Stomach (tissue), 9 donors: ENCODE data around the gene SMIM36. TPM values are rescaled to one million over a fixed set of nuclear protein-coding genes. Genes with fewer than 3 reads are reported as not detected.

Source experiments
- DNase-seq, 2 donors: peaks; one replicate each; pipeline versions ENCODE4 v3.0.0 to v3.0.0-alpha.2; 2013 to 2019
- H3K27ac ChIP-seq, 5 donors: fragments of 200-600 bp in 4 of 5; sonication (generic) in 4 of 5; one replicate each; pipeline ENCODE4 v1.5.1; 2013 to 2019; ENCODE audit warnings: mild to moderate bottlenecking in 1 of 5, moderate library complexity in 1 of 5
- H3K27me3 ChIP-seq, 3 donors: fragments of 200-600 bp; sonication (generic); one replicate each; pipeline ENCODE4 v1.5.1; 2017 to 2019; ENCODE audit warnings: mixed run types in 1 of 3
- H3K36me3 ChIP-seq, 4 donors: fragments of 200-600 bp; sonication (generic); 1 replicate in 3 of 4; 2 replicates in 1 of 4; pipeline ENCODE4 v1.5.1; 2016 to 2019
- H3K4me1 ChIP-seq, 4 donors: fragments of 200-600 bp; sonication (generic); one replicate each; pipeline ENCODE4 v1.5.1; 2016 to 2019
- H3K4me3 ChIP-seq, 4 donors: fragments of 200-600 bp; sonication (generic) in 3 of 4; one replicate each; pipeline ENCODE4 v1.5.1; 2016 to 2019; ENCODE audit warnings: mild to moderate bottlenecking in 1 of 4
- H3K9me3 ChIP-seq, 4 donors: fragments of 200-600 bp; sonication (generic); one replicate each; pipeline ENCODE4 v1.5.1; 2016 to 2019
- EP300 ChIP-seq: sonication (generic); formaldehyde crosslinking; IDR thresholded peaks from one replicate; pipeline ENCODE4 v1.6.1; 2017; ENCODE audit warnings: antibody characterized with exemption
- POLR2A ChIP-seq, 4 donors: fragments of 450-650 bp; IDR thresholded peaks; one replicate each; pipeline ENCODE4 v1.6.1; 2016; ENCODE audit warnings: antibody characterized with exemption in 4 of 4, control low read depth in 2 of 4, mild to moderate bottlenecking in 1 of 4, moderate library complexity in 1 of 4
- POLR2AphosphoS5 ChIP-seq, 3 donors: sonication (generic); formaldehyde crosslinking; IDR thresholded peaks; one replicate each; pipeline ENCODE4 v1.6.1; 2016; ENCODE audit warnings: antibody characterized with exemption in 3 of 3
- WGBS, 5 donors: extraction: QIAGEN DNeasy Blood & Tissue Kit in 3 of 5; methylation state at CpG; one replicate each; pipeline versions ENCODE4 v1.1.5 to v1.1.7; 2013 to 2018; 5-methylcytosine and 5-hydroxymethylcytosine counted together
- intact Hi-C: fragments of 100-400 bp; cut with DNase I; formaldehyde crosslinking; loops from one replicate; pipeline ENCODE4 v1.15.1; 2023; ENCODE audit warnings: low total_unique reads
- polyA plus RNA-seq, 3 donors: library from polyadenylated mRNA; stranded (reverse); fragments of 200-250 nt; gene quantifications; one replicate each; pipeline ENCODE4 v1.2.3, GENCODE V29; 2013
- total RNA-seq, 5 donors: library from RNA; depleted of rRNA; stranded (reverse); fragments of >200 nt; gene quantifications; one replicate each; pipeline versions ENCODE4 v1.1.0 to v1.2.3, GENCODE V29; 2014 to 2016
- TF ChIP-seq, protein P1 (sequence below), 7 experiments: fragments of 450-650 bp in 4 of 7; fragments of 200-600 bp in 3 of 7; sonication (generic) in 3 of 7; IDR thresholded peaks; one replicate each; pipeline ENCODE4 v1.5.1; 2016 to 2019; ENCODE audit warnings: antibody characterized with exemption in 7 of 7, control low read depth in 2 of 7, mild to moderate bottlenecking in 1 of 7
- donor health status: healthy with polysubstance abuse.
- donor health status: Bipolar disorder and iron deficiency.
- donor health status: healthy.

Gene SMIM36
- total and polyA plus RNA-seq, 8 donors = not detected

DNA sequence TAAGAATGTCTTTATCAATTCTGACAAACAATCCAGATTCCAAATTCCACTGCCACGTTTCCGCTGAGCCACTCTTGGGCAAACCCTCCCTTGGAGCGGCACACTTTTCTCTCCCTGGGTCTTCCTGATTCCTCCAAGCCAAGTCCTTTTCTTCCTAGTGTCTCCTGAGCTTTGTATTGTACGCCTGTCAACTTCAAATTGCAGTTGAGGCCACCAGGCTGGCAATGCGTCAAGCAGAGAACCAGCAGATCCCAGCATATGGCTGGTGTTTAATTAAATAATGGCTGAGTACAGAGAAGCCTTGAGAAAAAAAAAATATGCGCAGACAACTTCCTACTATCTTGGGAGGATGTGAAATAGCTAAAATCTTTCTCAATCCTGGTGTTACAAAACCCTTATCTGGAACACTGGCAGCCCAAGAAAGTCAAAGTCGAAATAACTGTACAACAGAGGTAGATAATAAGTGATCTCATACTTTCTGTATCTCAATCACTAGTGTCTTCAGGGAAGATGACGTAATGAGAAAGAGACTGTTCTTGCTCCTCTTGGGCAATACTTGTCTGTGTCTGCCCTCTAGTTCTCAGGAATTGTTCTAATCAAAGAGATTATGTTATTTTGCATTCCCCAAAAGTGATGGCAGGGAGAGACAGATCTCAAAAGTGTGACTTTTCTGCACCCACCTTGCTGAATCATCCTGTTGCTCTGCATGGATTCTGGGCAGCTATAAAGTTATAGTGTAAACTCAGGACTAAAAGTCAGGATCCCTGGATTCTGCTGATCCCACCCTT is 15.0 kb downstream of the SMIM36 start:
- Histone ChIP-seq H3K36me3 (no peaks in the 10 kb centered on the region), H3K4me3 (no peak overlapping the region), H3K27me3 (no peaks in the 10 kb centered on the region), H3K9me3 (no peaks in the 10 kb centered on the region), H3K4me1 (peaks cover 0 to 14% (median 9%) of the 10 kb centered on the region in 4 donors), H3K27ac (no peak overlapping the region)
- intact Hi-C loops = no loop called here
- DNase-seq = peak in 1 of 2 donors; percentile 30
- WGBS, 5 donors = 40 to 50% (median 41%) methylated on average over 8 of the region's 8 CpGs
- TF ChIP-seq POLR2A (IDR thresholded peaks at IDR 0.05) (no peak), EP300 (no peak), POLR2AphosphoS5 (IDR thresholded peaks at IDR 0.05) (no peak)
- TF ChIP-seq, protein P1, sequence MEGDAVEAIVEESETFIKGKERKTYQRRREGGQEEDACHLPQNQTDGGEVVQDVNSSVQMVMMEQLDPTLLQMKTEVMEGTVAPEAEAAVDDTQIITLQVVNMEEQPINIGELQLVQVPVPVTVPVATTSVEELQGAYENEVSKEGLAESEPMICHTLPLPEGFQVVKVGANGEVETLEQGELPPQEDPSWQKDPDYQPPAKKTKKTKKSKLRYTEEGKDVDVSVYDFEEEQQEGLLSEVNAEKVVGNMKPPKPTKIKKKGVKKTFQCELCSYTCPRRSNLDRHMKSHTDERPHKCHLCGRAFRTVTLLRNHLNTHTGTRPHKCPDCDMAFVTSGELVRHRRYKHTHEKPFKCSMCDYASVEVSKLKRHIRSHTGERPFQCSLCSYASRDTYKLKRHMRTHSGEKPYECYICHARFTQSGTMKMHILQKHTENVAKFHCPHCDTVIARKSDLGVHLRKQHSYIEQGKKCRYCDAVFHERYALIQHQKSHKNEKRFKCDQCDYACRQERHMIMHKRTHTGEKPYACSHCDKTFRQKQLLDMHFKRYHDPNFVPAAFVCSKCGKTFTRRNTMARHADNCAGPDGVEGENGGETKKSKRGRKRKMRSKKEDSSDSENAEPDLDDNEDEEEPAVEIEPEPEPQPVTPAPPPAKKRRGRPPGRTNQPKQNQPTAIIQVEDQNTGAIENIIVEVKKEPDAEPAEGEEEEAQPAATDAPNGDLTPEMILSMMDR (IDR thresholded peaks at IDR 0.05) = no peak

DNA sequence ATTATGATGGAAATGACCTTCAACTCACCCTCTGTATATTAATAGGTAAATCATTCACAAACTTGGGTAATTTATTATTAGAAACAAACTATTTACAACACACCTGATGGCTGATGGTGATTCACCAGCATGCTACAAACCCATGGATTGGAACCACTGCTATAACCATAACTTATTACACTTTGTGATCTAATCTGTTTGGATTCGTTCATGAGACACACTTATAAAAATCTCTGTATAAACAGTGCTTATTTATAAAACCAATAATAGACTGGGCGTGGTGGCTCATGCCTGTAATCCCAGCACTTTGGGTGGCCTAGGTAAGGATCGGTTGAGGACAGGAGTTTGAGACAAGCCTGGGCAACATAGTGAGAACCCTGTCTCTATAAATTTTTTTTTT is 16.0 kb downstream of the SMIM36 start:
- intact Hi-C loops = no loop called here
- no peak overlapping the region for H3K4me3 ChIP-seq
- no peak for DNase-seq
- H3K27me3 ChIP-seq = no peaks in the 10 kb centered on the region
- 23 to 43% (median 31%) methylated on average over 3 of the region's 3 CpGs for WGBS, 5 donors
- TF ChIP-seq POLR2AphosphoS5 (IDR thresholded peaks at IDR 0.05) (no peak), EP300 (no peak), POLR2A (IDR thresholded peaks at IDR 0.05) (no peak)
- TF ChIP-seq, protein P1 (IDR thresholded peaks at IDR 0.05) = no peak
- H3K9me3 ChIP-seq = no peaks in the 10 kb centered on the region
- H3K4me1 ChIP-seq = peaks cover 0 to 14% (median 9%) of the 10 kb centered on the region in 4 donors
- no peaks in the 10 kb centered on the region for H3K36me3 ChIP-seq
- H3K27ac ChIP-seq = no peak overlapping the region

DNA sequence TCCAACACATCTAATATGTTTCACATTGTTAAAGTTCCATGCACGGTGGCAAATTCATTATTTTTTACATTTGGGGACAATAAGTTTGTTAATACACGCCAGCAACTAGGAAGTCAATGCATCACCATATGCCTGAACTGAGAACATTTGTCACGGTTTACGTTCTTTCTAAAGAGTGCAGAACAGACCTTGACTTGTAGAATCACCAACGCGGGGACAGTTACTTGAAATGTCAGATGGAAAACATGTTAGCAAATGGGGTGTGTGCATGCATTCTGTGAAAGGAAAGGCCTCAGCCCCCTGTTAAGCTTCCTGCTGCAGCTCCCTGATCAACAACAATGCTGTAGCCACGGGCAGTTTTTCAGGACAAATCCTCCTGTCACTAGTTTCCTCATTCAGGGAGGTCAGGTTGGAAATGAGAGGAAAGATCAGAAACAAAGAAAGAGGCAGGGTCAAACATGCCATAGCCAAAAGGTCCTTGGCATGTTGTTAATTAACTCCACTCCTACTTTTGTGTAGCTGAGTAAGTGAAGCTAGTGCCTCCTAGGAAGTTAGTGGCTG is 18.4 kb downstream of the SMIM36 start:
- H3K4me1 ChIP-seq = peaks cover 0 to 20% (median 9%) of the 10 kb centered on the region in 4 donors
- peak in 1 of 2 donors; percentile 15 for DNase-seq
- no peaks in the 10 kb centered on the region for H3K36me3 ChIP-seq
- WGBS, 5 donors = 64 to 73% (median 72%) methylated on average over 7 of the region's 7 CpGs
- no peak overlapping the region for H3K4me3 ChIP-seq
- TF ChIP-seq POLR2AphosphoS5 (IDR thresholded peaks at IDR 0.05) (no peak), EP300 (no peak), POLR2A (IDR thresholded peaks at IDR 0.05) (no peak)
- TF ChIP-seq, protein P1 (IDR thresholded peaks at IDR 0.05) = no peak
- no peak overlapping the region for H3K27ac ChIP-seq
- intact Hi-C loops = no loop called here
- H3K9me3 ChIP-seq = no peaks in the 10 kb centered on the region
- H3K27me3 ChIP-seq = no peaks in the 10 kb centered on the region

DNA sequence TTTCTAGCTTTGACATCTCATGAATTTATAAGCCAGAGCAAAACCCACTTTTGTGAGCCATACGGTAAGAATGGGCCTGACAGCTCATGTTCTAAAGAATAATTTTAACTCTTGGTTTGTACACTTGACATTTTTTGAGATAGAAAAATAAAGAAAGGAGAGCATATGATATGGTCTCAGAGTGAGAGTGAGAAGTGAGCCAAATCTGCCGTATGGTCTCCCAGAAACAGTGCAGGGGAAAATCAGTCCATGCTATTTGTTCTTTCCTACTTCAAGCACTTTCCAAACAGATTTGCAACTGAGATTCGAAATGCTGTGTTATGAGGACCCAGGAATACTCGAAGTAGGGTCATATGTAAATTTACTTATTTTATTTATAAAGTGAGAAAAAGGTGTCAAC is 20.9 kb downstream of the SMIM36 start:
- no peak for DNase-seq
- TF ChIP-seq POLR2A (IDR thresholded peaks at IDR 0.05) (no peak), POLR2AphosphoS5 (IDR thresholded peaks at IDR 0.05) (no peak), EP300 (no peak)
- TF ChIP-seq, protein P1 (IDR thresholded peaks at IDR 0.05) = no peak
- no peaks in the 10 kb centered on the region for H3K27me3 ChIP-seq
- 67 to 82% (median 77%) methylated on average over 4 of the region's 4 CpGs for WGBS, 5 donors
- no peak overlapping the region for H3K4me3 ChIP-seq
- no peaks in the 10 kb centered on the region for H3K9me3 ChIP-seq
- intact Hi-C loops = no loop called here
- H3K36me3 ChIP-seq = no peaks in the 10 kb centered on the region
- H3K4me1 ChIP-seq = peaks cover 0 to 13% (median under 1%) of the 10 kb centered on the region in 4 donors
- H3K27ac ChIP-seq = no peak overlapping the region
